ENCODE measurements around the gene COL20A1.

- TF ChIP-seq CTCF (IDR thresholded peaks at IDR 0.05): no peak
- TF ChIP-seq ZFX (IDR thresholded peaks at IDR 0.05; ENCODE audit: borderline replicate concordance): no peak
Measured at GRCh38 chr20:63276956-63277355, 16.0 kb upstream of the COL20A1 start.

Measured in 22Rv1 (cell line).